NB4 (cell line): ENCODE measurements around the gene SAE1.

Source experiments
- DNase-seq: peaks from one replicate; pipeline ENCODE4 v3.0.0; 2010; ENCODE audit warnings: low read depth
- H3K4me3 ChIP-seq: one replicate; pipeline ENCODE4 v1.5.1; 2011; ENCODE audit warnings: mild to moderate bottlenecking, low read depth, low read length, moderate library complexity
- CTCF ChIP-seq: IDR thresholded peaks from one replicate; pipeline ENCODE4 v1.5.1; 2012; ENCODE audit warnings: low read depth, low read length
- MYC ChIP-seq: IDR thresholded peaks from 2 replicates; pipeline ENCODE4 v1.6.1; 2011; ENCODE audit warnings: low read depth, low read length
- POLR2A ChIP-seq: IDR thresholded peaks from 2 replicates; pipeline ENCODE4 v1.6.1; 2011; ENCODE audit warnings: mild to moderate bottlenecking; ENCODE audit not compliant: insufficient read length; ENCODE audit errors: extremely low read depth
- TF ChIP-seq, protein P1 (sequence below): IDR thresholded peaks from 2 replicates; pipeline ENCODE4 v1.6.1; 2011; ENCODE audit warnings: low read depth, low read length

The SAE1 gene

DNA sequence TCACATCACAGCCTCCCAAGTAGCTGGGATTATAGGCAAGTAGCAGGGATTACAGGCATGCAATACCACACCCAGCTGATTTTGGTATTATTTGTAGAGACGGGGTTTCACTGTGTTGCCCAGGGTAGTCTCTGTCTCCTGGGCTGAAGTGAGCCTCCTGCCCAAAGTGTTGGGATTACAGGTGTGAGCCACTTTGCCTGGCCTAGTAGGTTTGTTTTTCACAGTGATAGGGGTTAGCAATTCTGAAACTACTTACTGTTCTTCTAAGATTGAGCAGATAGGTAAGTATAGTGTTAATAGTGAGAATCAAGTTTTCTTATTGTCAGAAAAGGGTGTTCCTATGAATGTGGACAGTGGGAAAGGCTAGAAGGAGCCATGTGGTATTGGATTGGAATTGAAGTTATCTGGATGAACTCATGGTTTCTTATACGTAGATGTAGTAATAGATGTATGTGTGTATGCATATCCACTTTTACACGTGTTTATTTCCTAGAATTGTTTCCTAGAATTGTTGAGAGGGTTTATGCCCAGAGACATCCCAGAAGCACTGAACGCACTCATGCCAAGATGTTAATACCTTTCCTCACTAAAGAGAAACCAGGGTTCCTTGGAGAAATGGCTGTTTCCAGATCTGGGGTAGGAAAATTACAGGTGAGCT is 49.1 kb downstream of the SAE1 start:
- DNase-seq = no peak
- TF ChIP-seq, protein P1, sequence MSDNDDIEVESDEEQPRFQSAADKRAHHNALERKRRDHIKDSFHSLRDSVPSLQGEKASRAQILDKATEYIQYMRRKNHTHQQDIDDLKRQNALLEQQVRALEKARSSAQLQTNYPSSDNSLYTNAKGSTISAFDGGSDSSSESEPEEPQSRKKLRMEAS = no peak
- TF ChIP-seq CTCF (no peak), POLR2A (no peak), MYC (no peak)
- no peak overlapping the region for H3K4me3 ChIP-seq

GRCh38 chr19:47183601-47184000 is 53.0 kb downstream of the SAE1 start:
- no peak overlapping the region for H3K4me3 ChIP-seq
- TF ChIP-seq POLR2A = no peak
- TF ChIP-seq CTCF = no peak
- TF ChIP-seq, protein P1 = no peak
- TF ChIP-seq MYC = no peak
- no peak for DNase-seq

DNA sequence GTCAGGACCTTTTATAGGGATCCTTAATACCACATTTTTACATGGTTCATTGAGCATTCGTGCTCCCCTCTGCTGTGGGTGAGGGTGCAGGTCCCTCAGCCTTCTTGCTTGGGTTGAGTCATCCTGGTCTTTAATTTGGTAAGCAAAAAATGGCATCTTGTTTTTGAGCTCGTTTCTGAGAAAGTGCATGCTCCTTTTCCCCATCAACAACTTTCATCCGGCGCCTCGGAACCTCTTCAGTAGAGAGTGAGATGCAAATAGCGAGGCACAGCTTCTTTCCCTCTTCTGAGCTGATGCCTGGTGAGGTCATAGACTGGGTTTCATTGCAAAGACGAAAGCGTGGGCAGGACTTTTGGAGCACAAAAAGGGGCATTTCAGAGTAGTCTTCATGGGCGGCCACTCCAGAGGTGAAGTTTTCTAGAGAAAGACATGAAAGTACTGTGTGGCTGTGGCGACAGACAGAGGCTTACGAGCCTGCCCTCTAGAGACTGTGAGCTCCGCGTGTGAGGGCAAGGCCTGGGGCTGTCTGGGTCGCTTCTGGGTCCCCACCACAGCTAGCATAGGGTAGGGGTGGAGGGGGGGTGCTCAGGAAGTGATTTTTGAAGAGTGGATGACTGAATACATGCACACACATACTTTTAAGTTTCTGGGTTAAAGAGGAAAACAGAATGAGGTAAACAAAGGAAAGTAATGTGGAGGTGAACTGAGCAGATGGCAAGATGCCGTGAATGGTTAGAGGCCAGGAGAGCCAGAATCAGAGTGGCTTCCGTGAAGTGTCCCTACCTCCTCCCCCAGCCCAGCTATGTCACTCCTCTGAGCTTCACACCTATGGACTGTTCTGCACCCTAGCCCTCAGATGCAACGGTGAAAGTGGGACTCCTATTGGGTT is 56.1 kb downstream of the SAE1 start:
- TF ChIP-seq POLR2A = no peak
- TF ChIP-seq, protein P1 = no peak
- TF ChIP-seq CTCF = no peak
- no peak for TF ChIP-seq MYC
- no peak for DNase-seq
- H3K4me3 ChIP-seq = no peak overlapping the region

GRCh38 chr19:47187335-47187655 is 56.7 kb downstream of the SAE1 start:
- H3K4me3 ChIP-seq = no peak overlapping the region
- no peak for TF ChIP-seq CTCF
- TF ChIP-seq, protein P1 = no peak
- no peak for TF ChIP-seq MYC
- TF ChIP-seq POLR2A = no peak
- no peak for DNase-seq

DNA sequence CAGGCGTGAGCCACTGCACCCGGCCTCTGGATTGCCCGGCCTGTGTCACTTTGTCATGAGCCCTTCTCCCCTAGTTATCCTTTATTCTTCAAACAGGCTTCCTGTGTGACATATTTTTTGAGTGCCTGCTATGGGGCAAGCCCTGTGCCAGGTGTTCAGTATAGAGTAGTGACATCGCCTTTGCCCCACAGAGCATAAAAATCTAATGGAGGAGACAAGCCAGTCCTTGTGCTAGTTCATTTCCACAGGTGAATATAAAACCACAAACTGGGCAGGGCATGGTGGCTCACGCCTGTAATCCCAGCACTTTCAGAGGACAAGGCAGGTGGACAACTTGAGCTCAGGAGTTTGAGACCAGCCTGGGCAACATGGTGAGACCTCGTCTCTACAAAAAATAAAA is 57.2 kb downstream of the SAE1 start:
- no peak overlapping the region for H3K4me3 ChIP-seq
- no peak for TF ChIP-seq CTCF
- no peak for TF ChIP-seq MYC
- TF ChIP-seq, protein P1 = no peak
- no peak for TF ChIP-seq POLR2A
- no peak for DNase-seq
